T-helper 1 cell treated with Interleukin-12 subunit alpha and Interleukin-12 subunit beta and Interleukin-4 antibody, amounts not matched to agents 30 μg/mL and 1 μg/mL, for 36 hours (primary cell): Measurements from ENCODE around the gene BAIAP3.
A peak's percentile ranks its signal among the peaks of the same experiment; 100 is the strongest.

Experiments
- H3K27ac Mint-ChIP-seq: one replicate; pipeline ENCODE4 v1.8.0; 2021; ENCODE audit warnings: mild to moderate bottlenecking, mixed read lengths
- H3K27me3 Mint-ChIP-seq: one replicate; pipeline ENCODE4 v1.8.0; 2021; ENCODE audit warnings: low read depth, mixed read lengths
- H3K36me3 Mint-ChIP-seq: one replicate; pipeline ENCODE4 v1.8.0; 2021; ENCODE audit warnings: low read depth, mixed read lengths
- H3K4me1 Mint-ChIP-seq: one replicate; pipeline ENCODE4 v1.8.0; 2021; ENCODE audit warnings: low read depth, mixed read lengths
- H3K4me3 Mint-ChIP-seq: one replicate; pipeline ENCODE4 v1.8.0; 2021; ENCODE audit warnings: mild to moderate bottlenecking, moderate library complexity, mixed read lengths
- H3K9me3 Mint-ChIP-seq: one replicate; pipeline ENCODE4 v1.8.0; 2021; ENCODE audit warnings: mixed read lengths

BAIAP3 gene

GRCh38 chr16:1341495-1342420 is 8.3 kb downstream of the BAIAP3 start:
- Mint-ChIP-seq H3K9me3 (no peaks in the 10 kb centered on the region), H3K27me3 (peaks cover under 1% of the 10 kb centered on the region), H3K4me3 (no peak overlapping the region), H3K27ac (no peak overlapping the region), H3K4me1 (peaks cover 10% of the 10 kb centered on the region), H3K36me3 (no peaks in the 10 kb centered on the region)

GRCh38 chr16:1342526-1343427 is 9.3 kb downstream of the BAIAP3 start:
- Mint-ChIP-seq H3K4me3 (peak overlapping the region; percentile 48), H3K27me3 (no peaks in the 10 kb centered on the region), H3K4me1 (peaks cover 10% of the 10 kb centered on the region), H3K36me3 (no peaks in the 10 kb centered on the region), H3K27ac (peak overlapping the region; percentile 53), H3K9me3 (no peaks in the 10 kb centered on the region)

DNA sequence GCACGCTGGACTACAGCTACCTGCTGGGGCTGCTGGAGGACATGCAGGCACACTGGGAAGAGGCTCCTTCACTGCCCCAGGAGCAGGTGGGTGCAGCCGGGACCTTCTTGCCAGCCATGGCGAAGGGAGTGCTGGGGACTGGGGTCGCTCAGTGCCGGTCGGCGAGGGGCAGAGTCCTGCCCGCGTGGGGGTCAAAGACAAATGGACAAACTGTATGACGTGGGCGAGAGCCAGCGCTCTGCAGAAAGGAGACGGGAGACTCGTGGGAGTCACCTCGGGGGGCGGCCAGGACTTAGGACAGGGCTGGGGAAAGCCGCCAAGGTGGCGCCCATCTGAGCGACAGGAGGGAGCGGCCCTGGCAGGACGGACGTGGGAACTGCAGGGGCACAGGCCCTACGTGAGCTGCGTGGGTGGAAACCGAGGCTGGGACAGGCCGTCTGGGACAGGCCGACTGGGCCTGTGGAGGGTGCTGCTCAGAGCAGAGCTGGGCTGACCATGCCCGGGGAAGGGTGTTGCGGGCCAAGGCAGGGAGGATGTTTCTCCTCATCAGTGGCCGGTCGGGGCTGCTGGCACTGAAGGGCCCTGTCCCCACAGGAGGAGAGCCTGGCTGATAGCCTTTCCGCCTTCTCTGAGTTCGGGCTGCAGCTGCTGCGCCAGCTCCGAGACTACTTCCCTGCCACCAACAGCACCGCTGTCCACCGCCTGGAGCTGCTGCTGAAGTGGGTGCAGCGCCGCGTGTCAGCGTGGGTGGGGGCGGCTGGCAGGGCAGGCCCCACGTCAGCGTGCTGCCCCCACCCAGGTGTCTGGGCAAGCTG is 10.2 kb downstream of the BAIAP3 start:
- Mint-ChIP-seq H3K9me3 (no peaks in the 10 kb centered on the region), H3K27me3 (no peaks in the 10 kb centered on the region), H3K4me3 (peak overlapping the region; percentile 48), H3K36me3 (no peaks in the 10 kb centered on the region), H3K27ac (peak overlapping the region; percentile 53), H3K4me1 (peaks cover 10% of the 10 kb centered on the region)

GRCh38 chr16:1344499-1344898 is 11.1 kb downstream of the BAIAP3 start:
- Mint-ChIP-seq H3K27me3 (no peaks in the 10 kb centered on the region), H3K9me3 (no peaks in the 10 kb centered on the region), H3K4me3 (no peak overlapping the region), H3K4me1 (peaks cover 10% of the 10 kb centered on the region), H3K27ac (no peak overlapping the region), H3K36me3 (no peaks in the 10 kb centered on the region)

DNA sequence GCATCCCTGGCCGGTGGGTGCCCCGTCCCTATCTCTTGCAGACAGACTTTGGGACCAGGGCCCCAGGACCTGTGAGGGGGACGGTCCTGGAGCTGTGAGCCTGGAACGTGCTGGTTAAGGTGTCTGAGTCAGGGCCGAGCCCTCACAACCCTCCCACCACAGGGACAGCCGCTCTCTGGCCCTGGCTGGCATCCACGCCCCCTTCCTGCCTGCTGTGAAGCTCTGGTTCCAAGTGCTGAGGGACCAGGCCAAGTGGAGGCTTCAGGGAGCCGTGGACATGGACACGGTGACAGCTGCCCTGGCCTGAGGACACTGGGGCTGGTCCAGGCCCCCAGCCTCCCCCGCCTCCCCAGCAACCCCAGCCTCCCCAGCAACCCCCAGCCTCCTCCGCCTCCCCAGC is 11.6 kb downstream of the BAIAP3 start:
- Mint-ChIP-seq H3K27me3 (no peaks in the 10 kb centered on the region), H3K27ac (no peak overlapping the region), H3K36me3 (no peaks in the 10 kb centered on the region), H3K9me3 (no peaks in the 10 kb centered on the region), H3K4me1 (peaks cover 10% of the 10 kb centered on the region), H3K4me3 (no peak overlapping the region)

DNA sequence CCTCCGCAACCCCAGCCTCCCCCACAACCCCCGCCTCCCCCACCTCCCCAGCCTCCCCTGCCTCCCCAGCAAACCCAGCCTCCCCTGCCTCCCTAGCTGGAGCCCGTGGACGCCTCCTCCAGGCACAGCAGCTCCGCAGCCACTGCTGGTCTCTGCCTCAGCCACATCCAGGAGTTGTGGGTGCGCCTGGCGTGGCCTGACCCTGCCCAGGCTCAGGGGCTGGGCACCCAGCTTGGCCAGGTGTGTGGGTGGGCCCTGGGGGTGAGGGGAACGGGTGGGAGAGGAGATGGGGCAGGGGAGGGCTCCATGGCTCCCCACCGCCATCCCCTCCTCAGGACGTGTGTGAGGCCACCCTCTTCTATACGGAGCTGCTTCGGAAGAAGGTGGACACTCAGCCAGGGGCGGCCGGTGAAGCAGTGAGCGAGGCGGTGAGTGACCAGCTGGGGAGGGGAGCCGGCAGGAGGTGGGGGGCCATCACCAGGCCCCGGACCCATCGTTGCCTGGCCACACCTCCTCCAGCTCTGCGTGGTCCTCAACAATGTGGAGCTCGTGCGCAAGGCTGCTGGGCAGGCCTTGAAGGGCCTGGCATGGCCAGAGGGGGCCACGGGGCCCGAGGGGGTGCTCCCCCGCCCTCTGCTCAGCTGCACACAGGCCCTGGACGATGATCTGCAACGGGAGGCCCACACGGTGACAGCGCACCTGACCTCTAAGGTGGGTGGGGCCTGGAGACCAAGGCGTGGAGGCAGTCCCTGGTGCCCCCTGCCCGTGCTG is 12.4 kb downstream of the BAIAP3 start:
- Mint-ChIP-seq H3K9me3 (no peaks in the 10 kb centered on the region), H3K4me1 (peaks cover 13% of the 10 kb centered on the region), H3K4me3 (no peak overlapping the region), H3K36me3 (no peaks in the 10 kb centered on the region), H3K27ac (no peak overlapping the region), H3K27me3 (no peaks in the 10 kb centered on the region)

DNA sequence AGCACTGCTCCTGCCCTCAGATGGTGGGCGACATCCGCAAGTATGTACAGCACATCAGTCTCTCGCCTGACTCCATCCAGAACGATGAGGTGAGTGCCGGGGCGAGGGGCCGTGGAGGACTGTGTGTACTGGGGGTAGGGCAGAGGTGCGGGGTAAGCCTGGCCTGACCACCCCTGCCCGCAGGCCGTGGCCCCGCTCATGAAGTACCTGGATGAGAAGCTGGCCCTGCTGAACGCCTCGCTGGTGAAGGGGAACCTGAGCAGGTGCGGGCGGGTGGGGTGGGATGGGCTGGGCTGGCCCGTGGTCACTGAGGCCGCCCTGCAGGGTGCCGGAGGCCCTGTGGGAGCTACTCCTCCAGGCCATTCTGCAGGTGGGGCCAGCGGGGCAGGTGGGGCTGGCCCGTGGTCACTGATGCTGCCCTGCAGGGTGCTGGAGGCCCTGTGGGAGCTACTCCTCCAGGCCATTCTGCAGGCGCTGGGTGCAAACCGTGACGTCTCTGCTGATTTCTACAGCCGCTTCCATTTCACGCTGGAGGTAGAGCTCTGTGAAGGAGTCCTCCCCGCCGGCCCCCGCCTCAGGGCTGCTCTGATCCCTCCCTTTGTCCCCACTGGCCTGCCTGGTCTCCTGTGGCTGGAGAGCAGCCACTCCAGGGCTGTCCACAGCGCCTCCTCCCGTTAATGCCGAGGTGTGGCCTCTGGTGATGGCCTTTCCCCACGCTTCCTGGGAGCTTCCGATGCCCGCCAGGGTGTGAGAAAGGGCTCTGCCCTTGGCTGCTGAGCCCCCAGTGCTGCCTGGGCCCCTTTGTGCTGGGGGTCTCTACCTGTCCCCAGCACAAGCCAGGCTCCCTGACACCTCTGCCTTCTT is 13.2 kb downstream of the BAIAP3 start:
- Mint-ChIP-seq H3K4me1 (peaks cover 15% of the 10 kb centered on the region), H3K36me3 (no peaks in the 10 kb centered on the region), H3K27ac (no peak overlapping the region), H3K4me3 (no peak overlapping the region), H3K9me3 (no peaks in the 10 kb centered on the region), H3K27me3 (no peaks in the 10 kb centered on the region)

DNA sequence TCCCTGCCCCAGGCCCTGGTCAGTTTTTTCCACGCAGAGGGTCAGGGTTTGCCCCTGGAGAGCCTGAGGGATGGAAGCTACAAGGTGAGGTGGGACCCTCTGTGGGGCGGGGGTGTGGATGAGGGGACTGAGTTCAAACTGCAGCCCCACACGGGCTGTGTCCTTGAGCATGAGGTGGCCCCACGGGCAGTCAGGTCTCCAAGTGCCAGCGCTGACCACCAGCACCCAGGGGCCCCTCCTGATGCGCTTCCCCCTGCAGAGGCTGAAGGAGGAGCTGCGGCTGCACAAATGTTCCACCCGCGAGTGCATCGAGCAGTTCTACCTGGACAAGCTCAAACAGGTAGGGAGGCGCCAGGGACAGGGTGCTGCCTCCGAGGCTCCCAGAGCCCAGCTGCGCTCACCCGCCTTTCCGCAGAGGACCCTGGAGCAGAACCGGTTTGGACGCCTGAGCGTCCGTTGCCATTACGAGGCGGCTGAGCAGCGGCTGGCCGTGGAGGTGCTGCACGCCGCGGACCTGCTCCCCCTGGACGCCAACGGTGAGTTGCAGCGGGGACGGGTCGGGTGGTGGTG is 13.9 kb downstream of the BAIAP3 start:
- H3K27me3 Mint-ChIP-seq: no peaks in the 10 kb centered on the region
- H3K4me1 Mint-ChIP-seq: peaks cover 15% of the 10 kb centered on the region
- H3K4me3 Mint-ChIP-seq: no peak overlapping the region
- H3K27ac Mint-ChIP-seq: no peak overlapping the region
- no peaks in the 10 kb centered on the region for H3K9me3 Mint-ChIP-seq
- H3K36me3 Mint-ChIP-seq: no peaks in the 10 kb centered on the region

DNA sequence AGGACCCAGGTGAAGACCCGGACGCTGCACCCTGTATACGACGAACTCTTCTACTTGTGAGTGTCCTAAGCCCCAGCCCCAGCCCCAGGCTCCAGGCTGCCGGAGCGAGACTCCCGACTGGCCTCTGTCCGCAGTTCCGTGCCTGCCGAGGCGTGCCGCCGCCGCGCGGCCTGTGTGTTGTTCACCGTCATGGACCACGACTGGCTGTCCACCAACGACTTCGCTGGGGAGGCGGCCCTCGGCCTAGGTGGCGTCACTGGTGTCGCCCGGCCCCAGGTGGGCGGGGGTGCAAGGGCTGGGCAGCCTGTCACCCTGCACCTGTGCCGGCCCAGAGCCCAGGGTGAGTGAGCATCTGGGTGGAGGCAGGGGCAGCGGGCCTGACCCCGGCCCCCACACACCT is 14.5 kb downstream of the BAIAP3 start:
- no peak overlapping the region for H3K27ac Mint-ChIP-seq
- H3K36me3 Mint-ChIP-seq: no peaks in the 10 kb centered on the region
- H3K9me3 Mint-ChIP-seq: no peaks in the 10 kb centered on the region
- no peaks in the 10 kb centered on the region for H3K27me3 Mint-ChIP-seq
- no peak overlapping the region for H3K4me3 Mint-ChIP-seq
- peaks cover 14% of the 10 kb centered on the region for H3K4me1 Mint-ChIP-seq

- H3K27ac Mint-ChIP-seq: no peak overlapping the region
- H3K27me3 Mint-ChIP-seq: no peaks in the 10 kb centered on the region
- no peak overlapping the region for H3K4me3 Mint-ChIP-seq
- H3K4me1 Mint-ChIP-seq: peaks cover 13% of the 10 kb centered on the region
- H3K9me3 Mint-ChIP-seq: no peaks in the 10 kb centered on the region
- H3K36me3 Mint-ChIP-seq: no peaks in the 10 kb centered on the region
Observed at GRCh38 chr16:1348441-1348840, 15.0 kb downstream of the BAIAP3 start.

- Mint-ChIP-seq H3K4me1 (peaks cover 12% of the 10 kb centered on the region), H3K9me3 (no peaks in the 10 kb centered on the region), H3K36me3 (no peaks in the 10 kb centered on the region), H3K4me3 (no peak overlapping the region), H3K27ac (no peak overlapping the region), H3K27me3 (no peaks in the 10 kb centered on the region)
Observed at GRCh38 chr16:1348926-1349325, 15.5 kb downstream of the BAIAP3 start.

- H3K27ac Mint-ChIP-seq: no peak overlapping the region
- no peaks in the 10 kb centered on the region for H3K36me3 Mint-ChIP-seq
Observed at GRCh38 chr16:1349351-1349750, 15.9 kb downstream of the BAIAP3 start.

DNA sequence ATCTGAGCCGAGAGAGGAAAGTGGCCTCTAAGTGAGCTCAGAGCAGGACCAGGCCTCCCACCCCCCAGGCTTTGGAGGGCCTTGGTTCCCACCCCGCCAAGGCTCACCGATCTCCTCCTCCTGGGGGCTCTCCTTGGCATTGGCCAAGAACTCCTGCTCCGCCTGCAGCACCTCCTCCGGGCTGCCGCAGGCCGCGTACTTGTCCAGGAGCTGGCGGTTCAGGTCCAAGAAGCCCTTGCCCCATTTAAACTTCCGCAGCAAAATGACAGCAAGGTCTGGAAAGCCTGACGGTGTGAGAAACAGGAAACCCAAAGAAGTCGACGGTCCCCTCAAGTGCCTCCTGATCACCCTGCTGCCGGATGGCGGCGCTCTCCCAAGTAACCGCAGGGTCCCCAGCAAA is 16.5 kb downstream of the BAIAP3 start:
- Mint-ChIP-seq H3K27ac (no peak overlapping the region), H3K4me1 (peaks cover 12% of the 10 kb centered on the region), H3K36me3 (no peaks in the 10 kb centered on the region), H3K27me3 (no peaks in the 10 kb centered on the region), H3K4me3 (peak overlapping the region; percentile 82), H3K9me3 (no peaks in the 10 kb centered on the region)

More at GRCh38 chr16:1349351-1349750, 15.9 kb downstream of the BAIAP3 start:
- Mint-ChIP-seq H3K9me3 (no peaks in the 10 kb centered on the region), H3K27me3 (no peaks in the 10 kb centered on the region), H3K4me1 (peaks cover 12% of the 10 kb centered on the region), H3K4me3 (no peak overlapping the region)
